Peyer's patch (tissue), 4 donors: ENCODE results near the gene TRAPPC12. TPM values are rescaled to one million over a fixed set of nuclear protein-coding genes. Genes with fewer than 3 reads are reported as not detected.

ENCODE experiments used
- DNase-seq, 3 donors: peaks; one replicate each; pipeline ENCODE4 v3.0.0-alpha.2; 2017 to 2019
- H3K27ac ChIP-seq, 4 donors: fragments of 200-600 bp; sonication (generic); one replicate each; pipeline ENCODE4 v1.5.1; 2016 to 2019
- H3K27me3 ChIP-seq, 2 donors: fragments of 200-600 bp; sonication (generic); one replicate each; pipeline ENCODE4 v1.5.1; 2019
- H3K36me3 ChIP-seq, 3 donors: fragments of 200-600 bp; sonication (generic); one replicate each; pipeline ENCODE4 v1.5.1; 2016 to 2019
- H3K4me1 ChIP-seq, 4 donors: fragments of 200-600 bp; sonication (generic); one replicate each; pipeline ENCODE4 v1.5.1; 2016 to 2019
- H3K4me3 ChIP-seq, 4 donors: fragments of 200-600 bp; sonication (generic); 1 replicate in 3 of 4; 2 replicates in 1 of 4; pipeline ENCODE4 v1.5.1; 2016 to 2019; ENCODE audit warnings: mild to moderate bottlenecking in 1 of 4
- H3K9me3 ChIP-seq, 4 donors: fragments of 200-600 bp; sonication (generic); one replicate each; pipeline ENCODE4 v1.5.1; 2016 to 2019; ENCODE audit warnings: mild to moderate bottlenecking in 1 of 4
- POLR2A ChIP-seq, 2 donors: fragments of 450-650 bp; IDR thresholded peaks; one replicate each; pipeline ENCODE4 v1.5.1; 2017; ENCODE audit warnings: antibody characterized with exemption in 2 of 2, mild to moderate bottlenecking in 2 of 2, moderate library complexity in 2 of 2
- total RNA-seq, 4 donors: library from RNA; depleted of rRNA; stranded (reverse); fragments of >200 nt; gene quantifications; one replicate each; pipeline ENCODE4 v1.1.0, GENCODE V29; 2016
- TF ChIP-seq, protein P1 (sequence below), 6 experiments: fragments of 450-650 bp in 4 of 6; fragments of 200-600 bp in 2 of 6; sonication (generic) in 1 of 6; IDR thresholded peaks; one replicate each; pipeline ENCODE4 v1.5.1; 2017 to 2019; ENCODE audit warnings: antibody characterized with exemption in 6 of 6, mild to moderate bottlenecking in 3 of 6, moderate library complexity in 1 of 6

TRAPPC12 gene
- total RNA-seq, 4 donors from 2014 or later: 122 to 191 (median 158) TPM

DNA sequence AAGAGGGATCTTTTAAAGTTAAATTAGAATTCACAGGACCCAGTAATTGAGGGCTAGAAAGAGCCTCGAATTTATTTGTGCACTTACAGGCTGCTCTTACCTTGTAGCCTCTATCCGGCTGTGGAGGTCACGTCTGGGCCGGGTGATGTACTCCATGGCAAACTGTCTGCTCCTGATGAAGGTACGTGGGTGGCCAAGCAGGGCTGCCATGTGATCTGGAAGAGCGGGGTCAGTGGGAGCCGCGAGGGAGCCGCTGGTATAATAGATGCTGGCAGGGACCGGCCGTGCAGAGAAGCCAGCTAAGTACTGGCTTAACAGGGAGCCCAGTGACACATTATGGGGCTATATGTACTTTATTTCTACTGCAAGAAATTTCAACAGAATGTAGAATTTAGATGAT, 80.7 kb downstream of the TRAPPC12 start:
- no peaks in the 10 kb centered on the region for H3K4me1 ChIP-seq
- no peak overlapping the region for H3K4me3 ChIP-seq
- TF ChIP-seq POLR2A (IDR thresholded peaks at IDR 0.05): no peak
- TF ChIP-seq, protein P1, sequence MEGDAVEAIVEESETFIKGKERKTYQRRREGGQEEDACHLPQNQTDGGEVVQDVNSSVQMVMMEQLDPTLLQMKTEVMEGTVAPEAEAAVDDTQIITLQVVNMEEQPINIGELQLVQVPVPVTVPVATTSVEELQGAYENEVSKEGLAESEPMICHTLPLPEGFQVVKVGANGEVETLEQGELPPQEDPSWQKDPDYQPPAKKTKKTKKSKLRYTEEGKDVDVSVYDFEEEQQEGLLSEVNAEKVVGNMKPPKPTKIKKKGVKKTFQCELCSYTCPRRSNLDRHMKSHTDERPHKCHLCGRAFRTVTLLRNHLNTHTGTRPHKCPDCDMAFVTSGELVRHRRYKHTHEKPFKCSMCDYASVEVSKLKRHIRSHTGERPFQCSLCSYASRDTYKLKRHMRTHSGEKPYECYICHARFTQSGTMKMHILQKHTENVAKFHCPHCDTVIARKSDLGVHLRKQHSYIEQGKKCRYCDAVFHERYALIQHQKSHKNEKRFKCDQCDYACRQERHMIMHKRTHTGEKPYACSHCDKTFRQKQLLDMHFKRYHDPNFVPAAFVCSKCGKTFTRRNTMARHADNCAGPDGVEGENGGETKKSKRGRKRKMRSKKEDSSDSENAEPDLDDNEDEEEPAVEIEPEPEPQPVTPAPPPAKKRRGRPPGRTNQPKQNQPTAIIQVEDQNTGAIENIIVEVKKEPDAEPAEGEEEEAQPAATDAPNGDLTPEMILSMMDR (IDR thresholded peaks at IDR 0.05): no peak
- H3K36me3 ChIP-seq: peaks cover 0 to 57% (median 0%) of the 10 kb centered on the region in 3 donors
- H3K9me3 ChIP-seq: no peaks in the 10 kb centered on the region
- H3K27ac ChIP-seq: no peak overlapping the region
- no peak for DNase-seq
- no peaks in the 10 kb centered on the region for H3K27me3 ChIP-seq

- DNase-seq: no peak
- TF ChIP-seq POLR2A (IDR thresholded peaks at IDR 0.05): no peak
- TF ChIP-seq, protein P1 (IDR thresholded peaks at IDR 0.05): no peak
- Histone ChIP-seq H3K4me1 (no peaks in the 10 kb centered on the region), H3K27ac (peak overlapping the region; percentile 0 to 59 (median 36)), H3K9me3 (no peaks in the 10 kb centered on the region), H3K36me3 (peaks cover 0 to 61% (median 0%) of the 10 kb centered on the region in 3 donors), H3K4me3 (no peak overlapping the region), H3K27me3 (no peaks in the 10 kb centered on the region)
Observed at GRCh38 chr2:3460831-3461800, 81.6 kb downstream of the TRAPPC12 start.

- no peaks in the 10 kb centered on the region for H3K27me3 ChIP-seq
- no peak overlapping the region for H3K4me3 ChIP-seq
- no peaks in the 10 kb centered on the region for H3K9me3 ChIP-seq
- TF ChIP-seq POLR2A (IDR thresholded peaks at IDR 0.05): no peak
- TF ChIP-seq, protein P1 (IDR thresholded peaks at IDR 0.05): peak; percentile 57 to 94 (median 91)
- peak in 2 of 3 donors; percentile 31 to 55 for DNase-seq
- peaks cover 0 to 61% (median 0%) of the 10 kb centered on the region in 3 donors for H3K36me3 ChIP-seq
- H3K27ac ChIP-seq: peak overlapping the region; percentile 0 to 59 (median 36)
- no peaks in the 10 kb centered on the region for H3K4me1 ChIP-seq
Observed at GRCh38 chr2:3461801-3462492, 82.5 kb downstream of the TRAPPC12 start.

- H3K36me3 ChIP-seq: peaks cover 0 to 61% (median 0%) of the 10 kb centered on the region in 3 donors
- H3K4me3 ChIP-seq: no peak overlapping the region
- no peaks in the 10 kb centered on the region for H3K27me3 ChIP-seq
- peak overlapping the region in 1 of 4 donors; percentile 46 for H3K27ac ChIP-seq
- TF ChIP-seq POLR2A (IDR thresholded peaks at IDR 0.05): no peak
- no peaks in the 10 kb centered on the region for H3K9me3 ChIP-seq
- no peaks in the 10 kb centered on the region for H3K4me1 ChIP-seq
- peak in 1 of 3 donors; percentile 49 for DNase-seq
Observed at GRCh38 chr2:3462493-3463104, 83.1 kb downstream of the TRAPPC12 start.

DNA sequence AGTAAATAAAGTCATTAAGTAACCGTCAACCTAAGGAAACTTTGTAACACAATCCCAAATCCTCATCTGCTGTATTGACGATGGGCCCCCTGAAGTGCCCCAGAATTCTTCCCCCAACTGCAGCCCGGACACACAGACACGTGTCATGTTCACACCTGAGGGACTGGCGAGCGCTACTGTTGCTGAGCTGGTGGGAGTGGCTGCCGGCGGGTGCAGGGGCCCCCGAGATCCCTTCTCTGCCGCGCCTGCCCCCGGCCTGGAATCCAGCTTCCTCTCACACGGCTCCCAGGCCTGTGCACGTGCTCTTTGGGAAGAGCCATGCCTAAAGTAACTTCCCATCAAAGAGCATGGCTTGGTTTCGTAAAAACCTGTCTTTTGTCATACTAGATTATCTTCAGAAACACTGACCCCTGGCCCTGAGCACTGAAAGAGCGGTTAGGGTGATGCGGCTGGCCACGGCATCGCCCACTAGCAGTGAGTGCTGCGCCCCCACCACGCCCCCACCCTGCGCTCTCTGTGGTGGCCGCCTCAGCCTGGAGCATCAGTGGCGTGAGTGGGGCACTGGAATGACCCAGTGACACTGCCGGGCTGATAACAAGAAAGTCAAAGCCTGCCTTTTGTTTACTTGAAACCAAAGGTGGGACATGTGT, 83.8 kb downstream of the TRAPPC12 start:
- no peaks in the 10 kb centered on the region for H3K9me3 ChIP-seq
- TF ChIP-seq POLR2A (IDR thresholded peaks at IDR 0.05): no peak
- TF ChIP-seq, protein P1 (IDR thresholded peaks at IDR 0.05): no peak
- H3K4me3 ChIP-seq: no peak overlapping the region
- H3K4me1 ChIP-seq: no peaks in the 10 kb centered on the region
- H3K27ac ChIP-seq: no peak overlapping the region
- peak in 1 of 3 donors; percentile 34 for DNase-seq
- peaks cover 0 to 61% (median 0%) of the 10 kb centered on the region in 3 donors for H3K36me3 ChIP-seq
- H3K27me3 ChIP-seq: no peaks in the 10 kb centered on the region
